Nucleus accumbens (tissue), 56 donors: ENCODE data around the gene CCDC149.
A peak's percentile ranks its signal among the peaks of the same experiment; 100 is the strongest.

ENCODE experiments used
- DNase-seq, 56 donors: peaks; one replicate each; lab custom pipeline; 2025; lab: John Stamatoyannopoulos, UW

CCDC149 gene

GRCh38 chr4:24845902-24846301 is 66.9 kb downstream of the CCDC149 start:
- DNase-seq = no peak

GRCh38 chr4:24845132-24845531 is 67.7 kb downstream of the CCDC149 start:
- no peak for DNase-seq

- no peak for DNase-seq
Observed at GRCh38 chr4:24843096-24843495, 69.7 kb downstream of the CCDC149 start.

GRCh38 chr4:24842356-24842755 is 70.5 kb downstream of the CCDC149 start:
- DNase-seq = no peak

- DNase-seq = no peak
Observed at GRCh38 chr4:24840826-24841543, 71.9 kb downstream of the CCDC149 start.

GRCh38 chr4:24840362-24840761 is 72.5 kb downstream of the CCDC149 start:
- peak in 2 of 56 donors; percentile 13 to 22 for DNase-seq

GRCh38 chr4:24837781-24838180 is 75.1 kb downstream of the CCDC149 start:
- no peak for DNase-seq

GRCh38 chr4:24837336-24837735 is 75.5 kb downstream of the CCDC149 start:
- no peak for DNase-seq

- DNase-seq = no peak
Observed at GRCh38 chr4:24836661-24837242, 76.1 kb downstream of the CCDC149 start.

- no peak for DNase-seq
Observed at GRCh38 chr4:24835696-24836095, 77.1 kb downstream of the CCDC149 start.

- DNase-seq = no peak
Observed at GRCh38 chr4:24831637-24832036, 81.2 kb downstream of the CCDC149 start.

- no peak for DNase-seq
Observed at GRCh38 chr4:24824720-24825119, 88.1 kb downstream of the CCDC149 start.

- no peak for DNase-seq
Observed at GRCh38 chr4:24820541-24820940, 92.3 kb downstream of the CCDC149 start.

GRCh38 chr4:24816797-24817196 is 96.0 kb downstream of the CCDC149 start:
- peak in 24 of 56 donors; percentile 4 to 73 (median 40) for DNase-seq

- DNase-seq = no peak
Observed at GRCh38 chr4:24813732-24814131, 99.1 kb downstream of the CCDC149 start.

GRCh38 chr4:24810871-24811631 is 101.8 kb downstream of the CCDC149 start:
- no peak for DNase-seq

GRCh38 chr4:24809815-24810405 is 102.9 kb downstream of the CCDC149 start:
- DNase-seq = no peak

- no peak for DNase-seq
Observed at GRCh38 chr4:24809376-24809775, 103.5 kb downstream of the CCDC149 start.

GRCh38 chr4:24808955-24809354 is 103.9 kb downstream of the CCDC149 start:
- DNase-seq = no peak

GRCh38 chr4:24808261-24808660 is 104.6 kb downstream of the CCDC149 start:
- no peak for DNase-seq

- DNase-seq = no peak
Observed at GRCh38 chr4:24807611-24808010, 105.2 kb downstream of the CCDC149 start.
